ENCODE results near the gene LRRC14B.

DNA sequence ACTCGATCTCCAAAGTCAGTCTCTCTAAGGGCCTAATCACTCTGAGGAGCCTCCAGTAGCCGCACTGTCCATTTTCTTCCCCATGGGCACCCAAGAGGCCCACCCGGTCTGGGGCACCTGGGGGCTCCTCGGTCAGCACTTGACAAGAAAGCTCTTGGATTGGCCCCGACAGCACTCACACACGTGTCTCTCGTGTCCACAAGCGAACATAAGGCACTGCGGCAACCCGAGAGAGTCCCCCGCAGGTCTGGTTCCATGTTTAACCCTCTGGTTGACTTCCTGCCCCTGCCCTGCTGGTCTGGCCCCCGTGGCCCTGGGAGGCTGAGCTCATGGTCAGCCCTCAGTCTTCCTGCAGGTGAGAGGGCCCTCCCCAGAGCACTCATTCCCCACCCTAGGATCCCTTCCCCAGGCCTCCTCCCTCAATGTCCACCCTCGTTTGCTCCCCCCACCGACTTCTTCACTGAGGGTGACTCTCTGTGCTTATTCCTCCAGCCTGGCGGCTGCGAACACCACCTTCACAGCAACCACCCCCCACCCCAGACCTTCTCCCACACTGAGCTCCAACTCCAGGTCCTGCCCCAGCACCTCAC, 16.3 kb upstream of the LRRC14B start:
- TF ChIP-seq, protein P1, sequence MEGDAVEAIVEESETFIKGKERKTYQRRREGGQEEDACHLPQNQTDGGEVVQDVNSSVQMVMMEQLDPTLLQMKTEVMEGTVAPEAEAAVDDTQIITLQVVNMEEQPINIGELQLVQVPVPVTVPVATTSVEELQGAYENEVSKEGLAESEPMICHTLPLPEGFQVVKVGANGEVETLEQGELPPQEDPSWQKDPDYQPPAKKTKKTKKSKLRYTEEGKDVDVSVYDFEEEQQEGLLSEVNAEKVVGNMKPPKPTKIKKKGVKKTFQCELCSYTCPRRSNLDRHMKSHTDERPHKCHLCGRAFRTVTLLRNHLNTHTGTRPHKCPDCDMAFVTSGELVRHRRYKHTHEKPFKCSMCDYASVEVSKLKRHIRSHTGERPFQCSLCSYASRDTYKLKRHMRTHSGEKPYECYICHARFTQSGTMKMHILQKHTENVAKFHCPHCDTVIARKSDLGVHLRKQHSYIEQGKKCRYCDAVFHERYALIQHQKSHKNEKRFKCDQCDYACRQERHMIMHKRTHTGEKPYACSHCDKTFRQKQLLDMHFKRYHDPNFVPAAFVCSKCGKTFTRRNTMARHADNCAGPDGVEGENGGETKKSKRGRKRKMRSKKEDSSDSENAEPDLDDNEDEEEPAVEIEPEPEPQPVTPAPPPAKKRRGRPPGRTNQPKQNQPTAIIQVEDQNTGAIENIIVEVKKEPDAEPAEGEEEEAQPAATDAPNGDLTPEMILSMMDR (IDR thresholded peaks at IDR 0.05; ENCODE audit: insufficient read depth, low read depth, low read length) = no peak
- TF ChIP-seq EZH2 (IDR thresholded peaks at IDR 0.05; ENCODE audit: insufficient read depth, low read length) = no peak
